GM21526 (cell line): ENCODE results near the gene DCST2.

Source experiments
- ATAC-seq: cut with Tn5 transposase; IDR thresholded peaks from one replicate; pipeline ENCODE4 v1.9.1; 2021; ENCODE audit warnings: moderate library complexity; ENCODE audit not compliant: unreplicated experiment, low FRiP score

Gene DCST2

DNA sequence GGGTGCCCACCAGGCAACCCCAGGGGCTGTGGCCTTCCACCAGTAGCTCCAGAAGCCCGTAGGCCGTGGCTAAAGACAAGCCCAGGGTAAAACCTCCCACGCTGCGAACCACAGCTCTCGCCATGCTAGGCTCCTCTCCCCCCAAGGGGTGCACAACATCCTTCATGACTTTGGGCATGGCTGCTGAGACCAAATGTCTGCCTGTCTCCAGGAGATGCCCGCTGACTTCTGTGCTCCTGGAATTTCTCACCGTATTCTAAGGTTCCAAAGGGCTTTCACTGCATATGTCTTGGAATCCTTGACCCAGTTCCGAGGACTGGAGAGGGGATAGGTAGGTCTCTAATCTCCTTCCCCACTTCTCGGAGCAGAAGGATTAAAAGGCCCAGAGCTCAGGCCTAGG lies at the start of gene DCST2, which contains the start of gene DCST1:
Gene DCST2, minus strand, starts transcription at position 258 of the 400 bp plus-strand sequence. Its CDS starts 80 bp downstream, at position 178.
Gene DCST1, plus strand, starts transcription at position 301 of the 400 bp plus-strand sequence. CDS start 213 bp downstream, outside the sequence.
- ATAC-seq: no peak

DNA sequence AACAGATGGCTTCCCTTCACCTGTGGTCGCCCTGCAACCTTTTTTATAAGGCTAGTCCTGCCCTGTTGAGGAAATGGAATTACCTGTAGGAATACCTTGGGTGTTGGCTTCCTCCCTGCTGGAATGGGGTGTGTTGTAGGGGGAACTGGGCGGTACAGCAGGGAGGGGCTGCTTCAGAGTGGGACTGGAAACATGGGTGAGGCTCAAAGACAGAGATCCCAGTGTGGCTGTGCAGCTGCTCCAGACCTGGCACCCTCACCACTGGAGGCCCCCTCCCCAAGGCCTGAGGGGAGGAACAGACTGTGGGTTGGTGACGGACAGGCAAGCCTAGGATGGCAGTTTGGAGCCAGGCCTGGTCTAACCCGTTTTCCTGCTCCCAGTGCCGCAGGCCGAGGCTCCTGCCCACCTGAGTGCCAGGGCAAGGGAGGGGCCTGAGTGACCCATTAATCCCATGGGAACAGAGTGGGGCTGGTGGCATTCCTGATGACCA lies 49.5 kb upstream of the DCST2 start:
- ATAC-seq: no peak

DNA sequence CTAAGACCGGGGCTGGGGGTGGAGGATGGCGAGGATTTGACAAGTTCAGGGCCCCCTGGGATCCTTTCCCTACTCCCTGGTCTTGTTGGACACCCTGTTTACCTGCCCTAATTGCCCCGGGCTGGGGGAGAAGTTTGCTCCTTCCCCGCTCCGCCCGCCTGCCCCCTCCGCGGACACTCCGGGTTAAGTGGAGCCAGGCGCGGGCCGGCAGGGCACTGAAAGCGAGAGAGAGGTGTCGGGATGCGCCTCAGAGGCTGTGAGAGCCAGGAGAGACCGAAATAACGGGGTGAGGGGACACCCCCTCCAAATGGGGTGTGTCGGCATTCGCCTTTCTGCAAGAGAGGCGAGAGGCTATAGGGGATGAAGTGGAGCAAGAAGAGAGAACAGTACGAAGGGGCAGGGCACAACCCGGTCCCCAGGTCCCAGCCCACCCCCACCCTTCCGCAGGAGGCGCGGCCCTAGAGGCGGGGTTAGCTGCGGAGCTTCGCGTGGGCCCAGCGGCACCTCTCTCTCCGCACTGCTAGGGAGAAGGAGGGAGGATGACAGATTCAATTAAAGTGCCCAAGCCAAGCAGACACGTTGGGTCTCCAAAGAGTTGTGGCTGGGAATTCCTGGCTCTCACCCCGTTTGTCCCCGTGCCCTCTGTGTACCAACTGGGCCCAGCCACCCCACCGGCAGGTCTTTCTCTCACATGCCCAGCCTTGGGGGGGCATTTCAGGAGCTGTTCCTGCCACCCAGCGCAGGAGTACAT lies 48.9 kb upstream of the DCST2 start:
- ATAC-seq: no peak

DNA sequence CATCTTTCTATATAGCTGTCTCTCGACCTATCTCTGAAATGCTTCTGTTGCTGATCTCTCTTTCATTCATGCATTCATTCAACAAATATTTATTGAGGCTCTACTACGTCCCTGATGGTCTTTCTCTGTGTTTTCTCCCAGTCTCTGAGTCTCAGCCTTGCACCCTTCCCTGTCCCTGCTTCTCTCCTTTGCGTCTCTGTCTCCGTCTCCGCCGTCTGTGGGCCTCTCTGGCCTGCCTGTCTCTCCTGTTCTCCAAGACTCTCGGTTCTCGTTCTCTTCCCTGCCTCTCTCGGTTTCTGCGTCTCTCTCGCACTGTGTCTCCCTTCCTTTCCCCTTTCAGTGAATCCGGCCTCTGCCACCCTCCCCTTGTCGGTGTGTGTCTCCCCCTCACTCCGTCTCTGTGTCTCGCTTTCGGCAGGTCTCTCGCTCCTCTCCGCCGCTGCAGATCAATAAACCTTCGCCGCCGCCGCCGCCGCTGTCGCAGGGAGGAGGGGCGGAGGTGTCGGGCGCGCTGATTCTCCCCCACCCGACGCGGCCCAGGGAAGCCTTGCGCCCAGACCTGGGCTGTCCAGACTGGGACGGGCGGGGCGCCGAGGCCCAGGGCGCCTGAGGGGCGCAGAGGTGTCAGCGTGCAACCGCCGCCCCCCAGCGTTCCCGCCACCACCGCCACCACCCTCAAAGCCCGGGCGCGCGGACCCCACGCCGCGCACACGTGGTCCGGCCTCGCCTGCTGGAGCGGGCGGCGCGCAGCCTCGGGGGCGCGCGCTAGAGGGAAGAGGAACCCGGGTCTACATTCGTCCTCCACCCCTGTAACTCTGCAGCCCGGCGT lies 48.1 kb upstream of the DCST2 start:
- no peak for ATAC-seq

DNA sequence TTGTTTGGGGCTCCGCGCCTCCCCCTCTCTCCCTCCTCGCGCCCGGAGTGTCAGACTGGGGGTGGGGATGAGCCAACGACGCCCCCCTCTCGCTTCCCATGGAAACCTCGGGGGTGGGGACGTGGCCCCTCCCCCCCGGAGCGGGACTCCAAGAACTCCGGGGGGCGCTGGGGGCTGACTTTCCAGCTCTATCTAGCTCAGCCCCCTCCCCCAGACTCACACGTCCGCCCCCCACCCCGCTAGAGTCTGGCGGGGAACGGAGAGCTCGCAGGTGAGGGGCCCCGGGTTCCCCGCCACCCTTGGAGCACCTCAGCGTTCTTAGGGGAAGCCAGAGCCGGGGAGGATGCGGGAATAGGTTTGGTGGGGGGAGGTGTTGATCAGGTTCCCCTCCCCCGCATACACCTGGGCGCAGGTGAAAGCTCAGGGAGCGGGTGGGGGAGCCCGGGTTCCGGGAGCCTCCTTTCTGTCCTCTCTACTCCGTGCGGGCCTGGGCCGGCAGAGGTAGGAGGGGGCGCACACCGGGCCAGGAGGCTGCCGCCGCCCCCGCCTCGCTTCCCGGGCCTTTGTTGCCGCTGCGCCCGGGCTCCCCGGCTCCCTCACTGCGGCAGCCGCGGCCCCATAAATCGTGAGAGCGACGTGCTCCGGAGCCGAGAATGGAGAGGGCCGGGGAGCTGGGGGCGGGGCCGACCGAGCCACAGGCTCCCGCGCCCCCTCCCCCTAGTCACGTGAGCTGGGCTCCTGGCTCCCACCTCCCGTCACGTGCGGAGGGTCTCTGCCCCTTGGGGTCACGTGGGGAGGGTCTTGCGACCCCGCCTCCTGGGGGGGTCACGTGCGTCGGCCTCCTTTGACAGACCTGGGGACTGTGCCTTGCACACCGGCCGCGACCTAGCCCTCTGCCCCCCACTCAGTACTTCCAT lies 47.0 kb upstream of the DCST2 start:
- no peak for ATAC-seq

DNA sequence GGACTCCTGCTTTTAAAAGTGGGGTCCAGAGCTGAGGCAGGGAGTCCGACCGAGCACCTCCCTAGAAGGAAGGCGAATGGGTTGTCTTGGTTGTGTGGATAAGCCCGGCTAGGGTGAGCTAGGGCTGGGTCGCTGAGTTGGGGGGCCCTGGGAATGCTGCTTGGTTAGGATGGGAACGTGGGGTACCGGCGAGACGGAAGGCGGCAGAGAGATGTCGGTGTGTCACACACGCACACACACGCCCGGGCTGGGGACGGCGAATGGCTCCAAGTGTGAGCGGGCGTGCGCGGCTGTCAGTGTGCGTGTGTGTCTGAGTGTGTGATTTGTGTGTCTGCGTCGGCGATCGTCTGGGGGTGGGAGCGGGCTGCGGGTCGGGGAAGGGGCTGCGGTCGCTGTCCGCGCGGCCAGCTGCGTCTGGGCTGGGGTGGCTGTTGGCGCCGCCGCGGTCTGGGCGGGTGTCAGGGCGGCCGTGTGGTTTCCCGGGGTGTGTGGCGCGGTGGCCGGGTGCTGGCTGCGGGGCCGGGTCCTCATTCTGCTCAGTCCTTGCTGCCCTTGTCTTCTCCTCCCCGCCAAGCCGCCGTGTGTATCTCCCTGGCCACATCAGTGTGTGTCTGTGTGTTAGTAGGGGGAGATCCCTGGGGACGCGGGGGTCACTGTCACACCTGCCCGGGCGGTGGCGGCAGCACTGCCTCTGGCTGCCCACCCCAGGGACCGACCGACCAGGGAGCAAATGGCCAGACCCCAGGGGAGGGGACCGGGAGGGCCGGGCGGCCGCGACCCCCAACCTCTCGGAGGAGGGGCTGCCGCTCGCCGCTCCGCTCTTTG lies 46.1 kb upstream of the DCST2 start:
- ATAC-seq: no peak

DNA sequence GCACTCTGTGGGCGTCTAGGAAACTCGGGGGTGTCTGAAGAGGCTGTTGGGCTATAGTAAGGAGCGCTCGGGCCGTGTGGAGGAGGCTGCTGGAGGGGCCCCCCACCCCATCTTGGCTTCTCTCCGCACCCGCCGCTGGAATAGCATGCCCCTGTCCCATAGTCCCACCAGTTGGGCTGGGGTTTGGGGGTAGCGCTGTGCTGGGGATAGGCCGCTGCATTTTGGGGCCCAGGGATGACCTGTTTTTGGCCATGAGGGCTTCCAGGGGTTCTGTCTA lies 45.6 kb upstream of the DCST2 start:
- ATAC-seq: no peak

DNA sequence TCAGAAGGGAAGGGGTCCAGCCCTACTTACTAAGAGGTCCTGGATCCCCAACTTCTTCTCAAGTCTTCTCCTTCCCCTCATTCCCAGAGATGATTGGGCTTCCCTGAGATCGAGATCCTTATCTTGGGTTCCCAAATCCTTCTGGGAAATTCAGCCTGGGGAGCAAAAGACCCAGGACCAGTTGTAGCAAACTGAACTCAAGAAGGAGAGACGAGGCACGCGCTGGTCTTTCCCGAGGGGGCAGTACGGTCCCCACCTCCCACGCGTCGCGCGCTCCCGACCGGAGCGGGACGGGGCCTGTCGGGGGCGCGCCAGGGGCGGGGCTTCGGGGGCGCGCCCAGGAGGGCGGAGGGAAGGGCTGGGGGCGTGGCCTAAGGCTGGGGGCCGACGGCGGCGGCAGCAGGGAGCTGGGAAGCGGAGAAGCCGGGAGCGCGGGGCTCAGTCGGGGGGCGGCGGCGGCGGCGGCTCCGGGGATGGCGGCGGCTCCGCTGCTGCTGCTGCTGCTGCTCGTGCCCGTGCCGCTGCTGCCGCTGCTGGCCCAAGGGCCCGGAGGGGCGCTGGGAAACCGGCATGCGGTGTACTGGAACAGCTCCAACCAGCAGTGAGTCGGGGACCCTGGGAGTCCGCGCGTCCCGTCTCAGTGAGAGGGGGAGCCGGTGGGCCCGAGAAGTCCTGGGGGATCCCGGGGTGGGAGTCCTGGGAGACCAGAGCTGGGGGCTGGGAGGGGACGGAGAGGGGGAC lies 45.1 kb upstream of the DCST2 start, which contains the start of gene EFNA3:
Gene EFNA3, plus strand, starts transcription at position 369 of the 741 bp plus-strand sequence. Its CDS starts 105 bp downstream, at position 474.
- ATAC-seq: no peak

DNA sequence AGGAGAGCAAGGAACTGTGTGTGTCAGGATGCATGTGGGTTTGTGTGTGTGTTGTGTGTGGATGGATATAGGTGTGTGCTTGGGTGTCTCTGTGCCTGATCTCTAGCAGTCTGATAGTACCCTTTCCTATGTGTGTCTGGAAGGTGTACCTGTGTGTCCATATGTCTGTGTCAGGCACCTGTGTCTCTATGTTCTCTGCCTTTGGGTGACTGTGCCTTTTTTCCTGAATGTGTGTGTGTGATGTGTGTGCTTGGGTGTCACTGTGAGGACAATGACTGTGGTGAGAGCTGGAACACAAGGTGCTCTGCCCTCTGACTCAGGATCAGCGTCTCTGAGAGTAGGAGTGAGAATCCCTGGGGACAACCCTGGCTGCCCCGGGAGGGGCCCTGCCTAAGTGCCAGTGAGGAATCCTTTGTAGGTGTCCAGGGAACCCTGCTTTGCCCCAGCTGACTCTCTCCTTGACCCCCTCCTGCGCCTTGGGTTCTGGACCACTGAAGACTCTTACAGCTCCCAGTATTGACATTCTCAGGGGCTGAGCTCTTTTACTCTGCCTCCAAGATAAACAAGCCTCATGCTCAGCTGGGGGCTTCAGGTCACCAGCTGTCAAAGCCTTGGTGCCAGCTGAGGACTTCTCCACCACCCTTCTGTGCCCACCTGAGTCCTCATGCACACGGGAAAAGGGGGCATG lies 44.3 kb upstream of the DCST2 start:
- ATAC-seq: no peak

DNA sequence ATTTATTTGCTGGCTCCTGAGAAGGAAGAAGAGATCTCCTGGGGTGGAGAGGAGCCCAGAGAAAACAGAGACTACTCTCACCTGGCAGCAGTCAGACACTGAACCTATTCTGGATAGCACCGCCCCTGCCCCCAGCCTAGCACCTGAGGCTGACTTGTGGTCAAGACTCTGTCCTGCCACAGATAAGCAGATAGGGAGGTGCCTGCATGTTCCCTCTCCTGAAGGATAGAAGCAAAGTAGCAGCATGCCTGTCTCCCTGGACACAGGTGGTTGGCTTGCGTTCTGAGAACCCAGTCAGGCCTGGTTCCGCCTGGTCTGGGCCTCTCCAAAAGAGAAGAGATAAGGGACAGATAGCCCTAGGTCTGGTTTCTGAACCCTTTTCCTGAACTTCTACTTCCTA lies 43.8 kb upstream of the DCST2 start:
- ATAC-seq: no peak

DNA sequence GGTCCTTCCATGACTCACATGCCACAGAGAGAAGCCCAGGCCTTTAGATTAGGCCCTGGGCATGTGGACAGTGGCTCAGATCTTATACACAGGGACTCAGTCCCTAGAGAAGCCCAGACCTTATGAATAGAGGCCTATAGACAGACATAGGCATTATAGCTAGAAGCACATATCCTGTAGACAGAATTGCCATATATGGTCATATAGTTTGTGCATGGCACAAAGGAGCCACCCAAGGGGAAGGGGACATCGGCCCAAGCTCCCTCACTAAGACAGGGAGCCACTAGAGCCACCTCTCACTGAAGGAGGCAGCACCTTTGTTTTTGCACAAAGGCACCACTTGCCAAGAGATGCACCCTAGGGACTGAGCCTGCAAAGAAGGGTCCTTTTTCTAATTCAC lies 42.8 kb upstream of the DCST2 start:
- no peak for ATAC-seq

DNA sequence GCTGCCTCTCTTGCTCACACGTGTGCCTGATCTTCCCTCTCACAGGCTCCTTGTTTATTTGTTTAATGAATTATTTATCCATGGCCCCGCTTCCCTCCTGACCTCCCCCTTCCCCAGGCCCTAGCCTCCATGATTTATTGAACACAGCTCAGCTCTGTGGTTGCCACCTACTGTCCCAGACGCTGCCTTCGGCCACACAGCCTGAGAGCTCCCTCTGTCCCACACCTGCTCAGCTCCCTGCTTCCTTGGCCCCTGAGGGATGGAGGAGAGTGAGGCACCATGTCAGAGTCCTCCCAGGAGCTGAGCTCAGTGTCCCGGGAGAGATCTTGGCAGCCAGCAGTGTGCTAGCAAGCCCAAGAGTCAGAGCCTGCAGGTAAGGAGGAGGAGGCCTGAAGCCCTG lies 42.0 kb upstream of the DCST2 start:
- no peak for ATAC-seq

DNA sequence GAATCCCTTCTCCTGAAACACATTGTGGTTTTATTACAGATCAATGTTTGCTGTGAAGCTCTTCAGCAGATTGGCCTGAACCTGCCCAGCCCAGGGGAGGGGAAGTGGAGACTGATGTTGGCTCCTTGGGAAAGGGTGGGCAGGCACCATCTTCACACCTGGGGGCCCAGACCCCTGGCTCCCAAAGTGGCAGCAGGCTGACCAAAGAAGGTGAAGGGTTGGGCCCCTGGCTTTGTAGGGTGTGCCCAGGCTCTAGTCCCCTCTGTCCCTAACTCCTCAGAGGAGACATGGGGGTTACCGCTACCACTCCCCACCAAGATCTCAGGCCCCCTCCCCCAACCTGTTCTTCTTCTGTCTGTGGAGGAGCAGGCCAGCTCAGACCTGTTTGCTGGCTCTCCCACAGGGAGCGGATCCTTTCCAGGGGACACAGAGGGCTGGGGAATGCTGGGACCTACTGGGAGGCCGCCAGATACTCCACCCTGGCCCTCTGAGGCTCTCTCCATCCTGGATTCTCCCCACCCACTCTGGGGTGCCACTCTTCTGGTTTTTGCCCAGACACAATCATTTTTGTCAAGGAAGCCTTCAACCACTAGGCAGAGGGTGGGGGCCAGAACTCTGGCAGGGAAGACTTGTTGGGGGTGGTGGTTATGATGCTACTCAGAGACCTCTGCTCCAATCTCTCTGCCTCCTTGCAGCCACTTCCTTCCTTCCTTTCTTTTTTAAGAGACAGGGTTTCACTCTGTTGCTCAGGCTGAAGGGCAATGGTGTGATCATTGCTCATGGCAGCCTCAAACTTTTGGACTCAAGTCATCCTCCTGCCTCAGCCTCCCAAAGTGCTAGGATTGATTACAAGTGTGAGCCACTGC lies 40.0 kb upstream of the DCST2 start:
- ATAC-seq: no peak

DNA sequence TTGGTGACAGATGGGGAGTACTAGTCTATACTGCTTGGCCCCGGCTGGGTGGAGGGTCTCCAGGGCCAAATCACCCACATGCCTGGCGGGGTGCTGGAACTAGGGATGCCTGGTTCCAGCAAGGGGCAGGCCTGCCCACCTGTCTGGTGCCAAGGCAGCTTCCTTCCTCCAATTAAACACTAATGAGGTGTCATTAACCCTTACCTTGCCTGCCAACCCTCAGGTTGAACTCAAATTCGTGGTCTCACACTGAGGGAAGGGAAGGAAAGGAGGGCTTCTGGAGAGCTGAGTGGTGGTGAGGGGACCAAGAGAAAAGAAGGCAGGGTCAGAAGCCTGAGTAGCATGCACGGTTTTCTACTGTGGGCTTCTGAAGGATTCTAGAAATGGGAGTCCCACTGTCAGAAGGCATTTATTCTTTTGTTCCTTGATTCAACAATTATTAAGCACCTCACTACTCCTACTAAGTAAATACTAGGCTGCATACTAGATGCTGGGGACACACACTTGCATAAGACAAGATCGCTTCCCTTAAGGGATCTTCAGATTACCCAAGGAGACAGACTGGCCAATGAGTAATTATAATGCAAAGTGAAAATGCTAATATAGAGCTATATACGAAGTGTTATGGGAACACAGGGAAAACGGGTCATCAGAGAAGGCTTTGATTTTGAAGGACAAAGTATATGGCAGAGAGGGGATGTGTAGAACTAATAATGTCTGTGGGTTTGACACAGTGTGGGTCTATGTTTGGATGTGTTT lies 39.1 kb upstream of the DCST2 start:
- no peak for ATAC-seq

DNA sequence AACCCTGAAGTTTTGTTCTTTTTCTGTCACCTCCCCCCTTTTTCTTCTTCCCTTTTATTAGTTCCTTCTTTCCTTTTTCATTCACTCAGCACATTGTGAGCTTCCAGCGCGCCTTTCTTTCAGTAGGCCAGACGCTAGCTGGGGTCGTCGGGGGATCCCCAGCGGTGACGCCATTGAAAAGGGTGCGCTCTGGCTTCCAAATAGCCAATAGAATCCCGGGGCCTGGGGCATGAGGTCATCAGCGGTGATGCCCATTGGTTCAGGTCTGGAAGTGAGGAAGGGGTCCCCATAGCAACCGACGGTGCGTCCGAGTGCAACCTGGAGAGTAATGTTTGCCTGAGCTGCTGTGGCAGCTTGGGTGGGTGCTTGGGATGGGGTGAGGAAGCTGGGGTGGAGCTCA lies 38.1 kb upstream of the DCST2 start:
- no peak for ATAC-seq

DNA sequence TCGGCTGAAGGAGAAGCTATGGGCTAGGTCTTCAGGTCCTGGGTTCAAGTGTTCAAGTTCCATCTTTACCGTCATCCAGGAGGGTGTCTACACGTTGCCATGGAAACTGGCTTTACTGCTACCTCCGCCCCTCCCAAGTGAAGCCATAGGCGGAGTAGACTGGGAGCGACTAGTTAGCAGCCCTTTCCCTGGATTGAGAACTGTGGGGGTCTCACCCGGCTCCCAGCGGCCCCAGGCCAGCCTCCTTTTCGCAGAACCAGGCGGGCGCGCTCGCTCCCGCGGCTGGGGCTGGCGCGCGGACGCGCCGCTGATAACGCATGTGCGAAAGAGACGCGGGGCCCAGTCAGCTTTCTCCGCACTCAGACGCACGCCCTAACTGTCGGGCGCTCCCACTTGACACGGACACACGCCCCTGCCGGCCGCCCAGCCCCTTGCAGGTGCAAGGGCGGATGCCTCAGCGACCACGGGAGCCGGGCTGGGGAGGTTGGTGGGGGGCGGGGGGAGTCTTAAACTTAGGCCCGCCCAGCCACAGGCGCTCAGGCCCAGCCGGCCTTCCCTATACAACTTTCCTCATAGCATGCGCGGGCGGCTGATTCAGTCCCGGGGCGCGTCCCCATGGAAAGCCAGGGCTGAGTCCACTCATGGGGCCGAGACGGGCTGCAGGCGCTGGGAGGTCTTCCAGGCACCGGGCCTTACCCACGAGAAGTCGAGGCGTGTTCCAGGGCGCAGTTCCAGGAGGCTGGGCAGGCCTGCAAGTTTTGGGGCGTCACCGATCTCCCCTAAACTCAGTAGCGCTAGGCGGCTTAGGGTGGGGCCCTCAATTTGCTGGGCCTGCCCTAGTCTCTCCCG lies 37.4 kb upstream of the DCST2 start:
- ATAC-seq: no peak
